GM12891 (cell line): ENCODE results near the gene GALK2.

Experiments
- PAX5 ChIP-seq: IDR thresholded peaks from 2 replicates; pipeline ENCODE4 v1.6.1; 2011; ENCODE audit warnings: low read length, moderate library complexity, mild to moderate bottlenecking; ENCODE audit not compliant: insufficient read depth, severe bottlenecking
- POLR2A ChIP-seq: IDR thresholded peaks from 2 replicates; pipeline ENCODE4 v1.6.1; 2011; ENCODE audit warnings: low read depth, low read length, control low read depth
- POLR2AphosphoS5 ChIP-seq: IDR thresholded peaks from 2 replicates; pipeline ENCODE4 v1.6.1; 2011; ENCODE audit warnings: low read depth, low read length, control low read depth
- POU2F2 ChIP-seq: IDR thresholded peaks from 2 replicates; pipeline ENCODE4 v1.6.1; 2011; ENCODE audit warnings: low read depth, mild to moderate bottlenecking, control low read depth, low read length, moderate library complexity
- SPI1 ChIP-seq: IDR thresholded peaks from 2 replicates; pipeline ENCODE4 v1.6.1; 2011; ENCODE audit warnings: low read depth, low read length, control low read depth
- TAF1 ChIP-seq: IDR thresholded peaks from 2 replicates; pipeline ENCODE4 v1.6.1; 2011; ENCODE audit warnings: low read depth, low read length, control low read depth

DNA sequence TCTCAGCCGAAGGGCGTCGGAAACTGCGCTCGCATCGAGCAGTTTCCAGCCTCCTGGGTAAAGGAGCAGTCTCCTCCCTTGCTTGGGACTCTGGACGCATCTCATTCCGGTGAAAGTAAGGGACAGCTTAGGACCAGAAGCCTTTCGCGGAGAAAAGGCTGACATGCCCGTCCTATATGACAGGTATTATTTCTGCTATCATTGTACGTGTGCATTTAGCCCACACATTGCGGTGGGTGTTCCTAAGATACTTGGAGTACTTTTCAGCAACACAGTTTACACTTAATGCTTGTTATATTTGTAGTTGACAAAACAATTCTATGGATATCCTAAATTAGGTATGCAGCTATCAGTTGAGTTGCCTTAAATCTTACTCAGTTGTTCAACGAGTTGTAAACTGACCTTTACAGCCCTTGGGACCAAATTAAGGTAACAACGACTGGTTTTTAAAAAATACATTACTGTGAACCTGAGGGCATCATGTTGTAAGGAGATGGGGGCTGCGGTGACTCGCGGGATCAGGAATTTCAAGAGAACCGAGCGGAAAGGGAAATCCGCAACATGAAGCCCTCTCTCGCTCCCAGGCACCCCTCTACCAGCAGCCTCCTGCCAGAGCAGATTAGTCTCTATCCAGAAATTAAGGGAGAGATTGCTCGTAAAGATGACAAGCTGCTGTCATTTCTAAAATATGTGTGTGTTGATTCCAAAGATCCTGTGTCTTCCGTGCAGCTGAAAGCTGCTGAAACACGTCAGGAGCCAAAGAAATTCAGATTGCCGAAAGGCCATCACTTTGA is 14.0 kb upstream of the GALK2 start:
- no peak for TF ChIP-seq POLR2AphosphoS5
- no peak for TF ChIP-seq POLR2A
- no peak for TF ChIP-seq TAF1
- no peak for TF ChIP-seq POU2F2
- no peak for TF ChIP-seq SPI1
- TF ChIP-seq PAX5: no peak
